Activated CD4-positive, CD25-positive, alpha-beta regulatory T cell (primary cell): Measurements from ENCODE around the gene PXDN.

Experiments
- DNase-seq, 4 experiments: peaks; one replicate each; lab custom pipeline; 2025; lab: John Stamatoyannopoulos, UW

Gene PXDN

DNA sequence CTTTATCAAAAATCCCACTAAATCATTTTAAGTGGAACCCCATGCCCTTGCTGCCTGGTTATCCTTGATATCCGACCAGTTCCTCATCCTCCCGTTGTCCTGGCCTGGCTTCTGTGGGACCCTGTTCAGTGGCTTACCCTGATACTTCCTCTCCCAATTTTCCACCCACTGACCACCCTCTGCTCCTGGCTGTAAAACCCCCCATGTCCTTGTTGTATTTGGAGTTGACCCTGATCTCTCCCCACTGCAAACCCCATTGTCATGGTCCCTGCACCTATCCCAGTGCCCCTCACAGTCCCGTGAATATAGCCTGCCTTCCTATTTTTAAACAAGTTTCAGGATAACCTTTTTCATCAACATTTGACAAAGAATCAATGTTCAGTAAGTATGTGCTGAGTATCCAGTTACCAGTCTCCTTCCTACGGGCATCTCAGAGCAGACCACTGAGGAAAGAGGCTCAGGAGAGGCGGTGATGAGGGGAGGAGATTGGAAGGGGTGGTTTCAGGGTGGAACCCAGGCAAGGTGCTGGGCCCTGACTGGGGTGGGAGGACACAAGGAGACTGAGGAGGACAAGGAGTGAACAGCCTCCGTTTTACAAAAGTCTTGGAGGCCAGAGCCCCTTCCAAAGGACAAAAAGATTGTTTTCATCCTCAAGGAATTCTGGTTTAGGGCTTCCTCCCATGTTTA lies 131.8 kb downstream of the PXDN start:
- DNase-seq = no peak

DNA sequence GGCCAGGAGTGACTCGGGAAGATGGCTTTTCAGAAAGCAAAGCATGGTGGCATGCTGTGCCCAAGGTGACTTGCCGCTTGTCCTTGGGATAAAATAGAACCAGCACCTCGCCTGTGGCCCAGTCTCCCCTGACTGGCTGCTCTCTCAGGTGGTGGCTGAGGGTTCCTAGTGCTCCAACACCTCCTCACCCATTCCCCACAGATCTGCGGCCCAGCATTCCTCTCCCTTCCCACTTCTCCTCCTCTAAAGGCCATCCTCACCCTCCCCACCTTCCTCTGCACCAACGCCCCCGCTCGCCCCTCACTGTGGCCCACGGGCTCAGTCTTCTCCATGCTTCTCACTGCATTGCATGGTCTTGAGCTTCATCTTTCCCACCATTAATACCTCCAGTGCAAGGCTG lies 132.4 kb downstream of the PXDN start:
- DNase-seq = no peak

DNA sequence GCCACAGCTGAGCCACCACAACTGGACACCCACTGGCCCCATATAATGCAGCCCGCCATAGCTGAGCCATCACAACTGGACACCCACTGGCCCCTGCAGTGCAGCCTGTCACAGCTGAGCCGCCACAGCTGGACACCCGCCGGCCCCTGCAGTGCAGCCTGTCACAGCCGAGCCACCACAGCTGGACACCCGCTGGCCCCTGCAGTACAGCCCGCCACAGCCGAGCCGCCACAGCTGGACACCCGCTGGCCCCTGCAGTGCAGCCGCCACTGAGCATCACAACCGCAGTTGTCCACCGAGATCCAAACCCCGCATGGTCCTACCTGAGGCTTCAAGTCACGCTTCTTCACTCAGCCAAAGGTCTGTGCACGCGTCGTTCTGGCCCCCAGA lies 134.2 kb downstream of the PXDN start:
- no peak for DNase-seq

DNA sequence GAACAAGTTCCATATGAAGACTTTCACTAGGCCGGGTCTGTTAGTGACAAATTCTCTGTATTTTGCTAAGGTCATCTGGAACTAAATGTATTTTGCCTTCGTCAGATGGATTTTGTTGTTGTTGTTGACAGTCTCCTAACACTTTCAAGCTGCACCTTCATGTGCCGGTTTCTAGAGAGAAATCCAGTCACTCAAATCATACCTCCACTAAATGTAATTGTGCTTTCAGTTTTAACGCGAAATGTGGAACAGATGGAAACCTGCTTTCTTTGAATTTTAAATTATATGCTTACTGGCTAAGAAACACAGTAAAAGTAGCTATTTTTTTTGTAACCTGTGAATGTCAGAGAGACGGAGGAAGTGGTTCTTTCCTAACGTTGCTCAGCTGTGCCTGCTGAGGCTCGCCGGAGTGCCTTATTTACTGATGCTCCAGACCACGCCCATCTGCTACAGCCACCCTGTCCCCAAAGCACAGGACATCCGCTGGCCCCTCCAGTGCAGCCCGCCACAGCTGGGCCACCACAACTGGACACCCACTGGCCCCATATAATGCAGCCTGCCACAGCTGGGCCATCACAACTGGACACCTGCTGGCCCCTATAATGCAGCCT lies 134.7 kb downstream of the PXDN start:
- DNase-seq = no peak

DNA sequence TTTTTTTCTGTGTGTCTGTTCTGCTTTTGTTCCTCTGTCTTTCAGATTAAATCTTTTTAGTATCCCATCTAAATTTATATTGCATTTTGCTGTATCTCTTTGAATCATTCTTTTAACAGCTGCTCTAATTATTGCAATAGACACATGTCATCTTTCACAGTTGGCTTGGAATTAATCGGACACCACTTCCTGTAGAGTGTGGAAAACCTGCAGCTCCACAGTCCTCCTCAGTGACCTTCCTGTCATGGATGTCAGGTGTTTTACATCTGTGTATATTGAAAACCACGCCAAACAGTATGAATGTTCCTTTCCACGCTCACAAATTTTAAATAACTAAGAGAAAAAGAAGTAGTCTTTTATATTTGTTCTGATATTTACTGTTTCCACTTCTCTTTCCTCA lies 135.3 kb downstream of the PXDN start:
- DNase-seq = no peak

DNA sequence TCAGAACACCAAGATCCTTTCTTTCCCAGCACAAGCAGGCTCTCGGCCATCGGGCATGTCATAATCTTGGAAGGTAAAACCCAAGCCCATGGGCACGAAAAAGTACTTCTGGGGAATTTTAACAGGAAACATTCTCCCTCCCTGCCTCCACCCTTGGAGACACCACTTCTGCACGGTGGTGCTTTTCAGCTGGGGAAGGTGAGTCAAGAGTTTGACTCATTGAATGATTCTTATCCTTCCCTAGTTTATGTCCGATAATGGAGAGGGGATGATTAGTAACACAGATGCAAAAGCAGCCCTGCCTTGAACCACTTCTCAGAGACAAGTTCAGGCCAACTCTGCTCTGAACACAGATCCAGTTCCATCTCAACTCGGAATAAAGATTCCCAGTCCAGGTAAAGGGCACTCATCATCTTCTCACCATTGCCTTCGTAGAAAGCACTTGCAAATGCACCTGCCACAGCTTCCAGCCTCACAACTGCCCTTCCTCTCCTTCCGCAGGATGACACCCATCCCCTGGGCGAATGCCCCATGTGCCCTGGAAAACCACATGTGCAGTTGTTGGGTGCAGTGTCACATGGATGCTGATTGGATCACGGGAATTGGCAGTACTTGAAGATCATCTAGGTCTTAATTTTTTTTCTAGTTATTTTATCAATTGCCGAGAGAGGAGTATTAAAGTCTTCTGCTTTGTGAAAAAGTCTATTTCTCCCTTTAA lies 136.2 kb downstream of the PXDN start:
- DNase-seq = no peak

DNA sequence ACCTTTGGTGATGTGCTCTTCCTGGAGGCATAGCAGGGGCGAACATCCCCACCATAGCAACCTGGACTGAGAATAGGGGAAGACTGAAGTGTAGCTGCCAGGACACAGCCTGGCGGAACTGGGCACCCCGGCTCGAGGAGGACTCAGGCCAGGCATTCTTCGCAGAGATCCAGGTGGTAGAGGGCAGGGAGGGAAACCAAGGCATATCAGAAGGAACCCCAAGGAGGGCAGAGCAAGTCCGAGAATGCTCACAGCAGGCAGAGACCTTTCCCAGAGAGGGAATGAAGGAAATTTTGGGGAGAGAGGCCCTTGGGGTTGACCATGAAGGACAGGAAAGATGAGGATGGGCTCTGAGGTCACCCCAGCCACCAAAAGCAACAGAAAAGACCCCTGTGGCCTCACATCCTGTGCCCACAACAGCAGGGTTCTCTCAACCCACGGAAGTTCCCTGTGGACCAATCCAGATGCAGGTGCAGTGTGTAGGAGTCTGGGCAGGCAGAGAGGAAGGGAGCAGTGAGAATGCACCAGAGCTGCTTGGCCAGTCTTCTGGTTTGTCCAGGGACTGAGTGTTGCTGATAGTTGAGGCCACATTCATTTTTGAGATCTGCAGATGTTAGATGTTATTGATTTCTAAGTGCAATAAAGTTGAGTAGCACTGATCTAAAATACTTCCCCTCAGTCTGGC lies 136.9 kb downstream of the PXDN start:
- no peak for DNase-seq

DNA sequence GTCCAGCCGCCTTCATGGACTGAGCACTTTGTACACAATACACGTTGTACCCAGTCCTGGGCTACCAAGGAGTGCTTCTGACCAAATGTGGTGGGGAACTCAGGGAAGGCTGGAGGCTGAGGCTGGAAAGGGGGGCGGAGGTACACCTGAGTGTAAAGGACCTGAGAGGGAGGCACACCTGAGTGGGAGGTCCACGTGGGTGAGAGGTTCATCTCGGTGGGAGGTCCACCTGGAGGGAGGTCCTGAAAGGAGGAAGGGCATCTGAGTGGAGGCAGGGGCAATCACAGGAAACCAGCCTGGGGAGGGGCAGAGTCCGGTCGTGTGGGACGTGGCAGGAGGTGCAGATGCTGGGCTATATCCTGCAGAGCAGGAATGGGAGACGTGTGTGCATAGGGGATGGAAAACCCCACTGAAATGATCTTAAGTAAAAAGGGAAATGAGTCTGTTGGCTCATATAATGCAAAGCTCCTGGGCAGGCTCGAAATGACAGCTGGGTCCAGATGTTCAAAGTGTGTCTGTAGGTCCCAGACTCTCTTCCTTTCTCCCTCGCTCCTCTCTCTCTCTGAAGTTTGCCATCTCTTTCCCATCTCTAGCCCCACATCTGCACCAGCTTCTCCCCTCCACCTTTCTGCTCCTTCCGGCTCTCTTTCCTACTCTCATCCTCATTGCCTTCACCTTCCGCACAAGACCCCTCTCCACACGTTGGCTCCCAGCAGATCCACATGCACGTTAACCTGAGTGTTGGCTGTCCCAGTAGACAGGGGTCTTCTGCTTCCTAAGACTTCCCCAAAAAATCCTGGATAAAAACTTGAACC lies 137.7 kb downstream of the PXDN start:
- DNase-seq = no peak

DNA sequence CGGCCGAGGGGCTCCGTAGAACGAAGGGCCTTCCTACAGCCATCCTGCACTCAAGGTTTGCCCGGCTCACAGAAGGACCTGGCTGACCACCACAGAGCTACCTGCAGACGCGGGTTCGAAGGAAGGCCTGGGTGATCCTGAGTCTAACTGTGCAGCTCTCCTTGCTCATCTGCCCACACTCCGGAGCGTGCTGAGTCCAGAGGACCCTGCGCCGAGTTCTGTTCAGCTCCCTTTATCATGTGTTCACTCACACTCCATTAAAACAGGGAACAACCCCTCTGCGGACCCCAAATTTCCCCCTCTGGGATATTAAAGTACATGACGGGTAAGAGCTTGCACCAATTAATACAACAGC lies 138.3 kb downstream of the PXDN start:
- DNase-seq = no peak

DNA sequence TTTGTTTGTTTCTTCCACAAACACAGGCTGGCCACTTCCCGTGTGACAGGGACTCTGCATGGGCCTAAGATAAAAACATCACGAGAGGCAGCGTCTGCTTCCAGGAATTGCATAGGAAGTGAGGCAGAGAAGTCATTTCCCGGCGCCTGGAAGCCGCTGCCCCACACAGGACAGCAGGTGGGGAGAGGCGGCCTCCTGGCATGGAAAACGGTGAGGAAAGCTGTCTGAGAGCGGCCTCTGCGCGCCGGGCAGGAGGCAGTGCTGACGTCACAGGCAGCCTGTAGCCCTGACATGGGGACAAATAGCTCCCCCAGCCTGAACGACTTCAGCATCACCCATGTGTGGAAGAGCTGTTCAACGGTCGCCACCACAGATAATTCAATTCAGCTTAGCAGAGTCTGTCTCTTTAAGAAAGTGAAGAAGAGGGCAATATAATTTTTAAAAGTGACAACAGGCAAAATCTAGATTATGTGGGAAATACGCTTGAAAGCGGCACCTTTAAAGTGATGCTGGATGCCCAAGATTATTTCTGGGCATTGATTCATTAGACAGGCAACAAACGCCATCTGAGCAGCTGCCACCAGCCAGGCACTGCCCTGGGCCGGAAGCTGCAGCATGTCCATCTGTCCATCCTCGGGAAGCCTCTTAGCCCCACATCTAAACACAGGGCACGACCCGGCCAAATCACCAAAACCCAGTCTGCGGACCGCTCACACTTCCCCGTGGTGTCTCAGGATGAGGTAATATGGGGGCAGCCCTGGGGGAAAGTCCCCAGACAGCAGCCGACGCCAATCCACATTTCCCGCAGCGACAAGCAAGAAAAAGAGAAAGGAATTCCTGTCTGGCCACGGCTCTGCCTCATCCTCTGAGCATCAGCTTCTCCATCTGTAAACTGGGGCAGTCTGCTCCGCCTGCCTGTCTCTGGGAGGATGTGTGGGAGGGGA lies 138.9 kb downstream of the PXDN start:
- no peak for DNase-seq

DNA sequence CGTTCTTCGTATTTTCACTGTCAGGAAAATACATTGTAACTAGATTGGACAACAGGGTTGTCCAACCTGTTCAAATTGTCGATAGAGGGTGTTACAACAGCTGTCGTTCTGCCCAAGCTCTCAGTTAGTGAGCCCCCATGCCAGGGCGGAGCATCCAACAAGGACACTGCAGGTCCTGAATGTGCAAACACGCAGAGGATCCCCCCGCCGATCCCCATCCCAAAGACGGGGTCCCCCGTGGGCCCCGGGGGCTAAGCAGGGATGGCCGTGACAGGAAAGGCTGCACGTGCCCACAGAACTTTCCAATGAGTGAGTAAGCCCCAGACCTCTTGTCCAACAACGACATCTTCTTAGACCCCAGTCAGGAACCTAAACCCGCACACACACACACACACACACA lies 140.8 kb downstream of the PXDN start:
- no peak for DNase-seq

DNA sequence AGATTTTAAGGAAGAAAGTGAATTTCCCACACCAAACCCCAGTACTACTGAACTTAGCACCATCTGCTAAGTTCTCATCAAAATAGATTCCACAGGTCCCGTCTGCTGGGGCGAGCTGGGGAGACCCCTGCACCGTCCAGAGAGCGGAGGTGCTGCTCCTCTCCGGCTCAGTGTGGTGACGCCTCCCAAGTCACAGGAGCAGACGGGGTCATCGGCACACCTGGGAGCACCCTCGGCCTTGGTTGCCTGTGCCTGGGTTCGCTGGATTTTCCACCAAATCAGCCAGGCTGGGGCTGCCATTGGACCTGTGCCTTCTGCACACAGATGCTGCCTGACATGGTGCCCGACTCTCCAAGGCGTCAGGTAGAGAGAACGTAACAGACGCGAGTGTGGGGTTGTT lies 141.3 kb downstream of the PXDN start:
- no peak for DNase-seq

DNA sequence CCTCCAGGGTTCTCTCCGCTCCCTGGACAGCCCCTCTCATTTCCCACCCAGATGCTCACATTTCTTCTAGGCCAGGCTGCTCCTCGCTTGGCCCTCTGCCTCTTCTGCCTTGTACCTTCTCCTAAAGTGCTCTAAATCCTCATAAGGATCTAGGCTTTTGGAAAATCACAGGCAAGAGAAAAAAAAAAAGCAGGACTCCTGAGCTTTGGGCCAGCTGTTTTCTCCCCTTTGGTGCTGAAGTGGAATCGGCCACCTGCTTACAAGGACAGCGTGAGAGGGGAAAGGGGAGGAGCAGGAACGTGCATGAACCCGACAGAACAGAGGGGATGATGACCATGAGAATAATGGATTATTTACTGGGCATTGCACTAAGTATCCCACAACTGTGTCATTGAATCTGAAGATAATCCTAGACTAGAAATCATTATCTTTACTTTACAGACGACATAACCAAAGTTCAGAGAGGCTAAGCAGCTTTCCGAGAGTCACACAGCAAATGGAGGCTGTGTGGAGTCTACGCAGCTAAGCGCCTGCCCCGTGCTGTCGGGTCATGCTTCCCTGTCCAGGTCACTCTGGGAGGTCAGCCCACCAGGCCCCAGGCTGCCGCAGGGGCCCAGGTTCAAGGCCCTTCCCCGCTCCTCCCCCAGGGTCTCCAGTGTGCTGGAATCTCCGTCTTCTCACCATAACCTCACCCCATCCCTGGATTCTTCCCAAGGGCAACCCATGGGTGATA lies 141.9 kb downstream of the PXDN start:
- no peak for DNase-seq

DNA sequence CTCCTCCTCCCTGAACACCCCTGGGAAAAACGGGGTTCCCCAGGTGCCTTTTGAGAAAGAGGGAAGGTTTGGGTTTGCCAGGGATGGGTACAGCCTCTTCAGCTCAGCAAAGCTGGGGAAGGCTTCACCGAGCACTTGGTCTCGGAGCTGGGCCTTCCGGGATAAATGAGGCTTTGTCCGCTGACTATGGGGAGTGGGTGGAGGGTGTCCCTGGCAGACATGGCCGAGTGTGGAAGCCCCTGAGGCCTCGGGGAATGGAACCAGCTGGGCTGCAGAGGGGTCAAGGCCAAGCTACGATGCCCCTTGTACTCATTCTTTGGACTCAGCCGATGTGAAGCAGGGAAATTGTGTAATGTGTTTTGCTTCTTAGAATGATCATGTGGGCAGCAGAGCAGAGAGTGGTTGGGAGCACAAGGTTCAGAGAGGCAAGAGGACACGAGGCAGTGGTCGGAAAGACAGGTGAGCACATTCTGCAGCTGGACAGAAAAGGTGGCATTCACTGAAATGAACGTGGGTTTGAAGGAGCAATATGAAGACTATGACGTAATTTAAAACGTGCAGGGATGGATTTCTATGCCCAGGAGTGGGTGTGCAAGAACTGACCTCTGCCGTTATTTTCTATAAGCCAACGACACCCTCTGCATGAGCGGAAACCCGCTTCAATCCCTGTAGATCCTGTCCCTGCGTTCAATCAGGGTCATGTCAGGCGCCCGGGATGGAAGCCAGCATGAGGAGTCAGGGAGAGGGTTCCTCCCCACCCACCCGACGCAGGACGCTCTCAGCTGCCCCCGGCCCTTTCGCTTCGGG lies 142.6 kb downstream of the PXDN start:
- no peak for DNase-seq

DNA sequence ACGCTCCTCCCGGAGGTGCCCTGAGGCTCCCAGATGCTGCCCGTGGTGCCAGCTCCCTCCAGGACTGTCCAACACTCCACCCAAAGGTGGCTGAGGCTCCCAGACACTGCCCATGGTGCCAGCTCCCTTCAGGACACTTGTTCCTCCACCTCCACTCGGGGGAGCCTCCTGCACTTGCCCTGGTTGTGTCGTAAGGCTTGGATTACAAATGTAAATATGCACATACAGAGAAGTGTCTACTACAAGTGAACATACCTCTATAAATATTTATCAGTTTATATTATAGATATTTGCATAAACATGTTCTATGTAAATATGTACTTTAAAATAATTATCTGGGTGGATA lies 143.3 kb downstream of the PXDN start:
- no peak for DNase-seq

DNA sequence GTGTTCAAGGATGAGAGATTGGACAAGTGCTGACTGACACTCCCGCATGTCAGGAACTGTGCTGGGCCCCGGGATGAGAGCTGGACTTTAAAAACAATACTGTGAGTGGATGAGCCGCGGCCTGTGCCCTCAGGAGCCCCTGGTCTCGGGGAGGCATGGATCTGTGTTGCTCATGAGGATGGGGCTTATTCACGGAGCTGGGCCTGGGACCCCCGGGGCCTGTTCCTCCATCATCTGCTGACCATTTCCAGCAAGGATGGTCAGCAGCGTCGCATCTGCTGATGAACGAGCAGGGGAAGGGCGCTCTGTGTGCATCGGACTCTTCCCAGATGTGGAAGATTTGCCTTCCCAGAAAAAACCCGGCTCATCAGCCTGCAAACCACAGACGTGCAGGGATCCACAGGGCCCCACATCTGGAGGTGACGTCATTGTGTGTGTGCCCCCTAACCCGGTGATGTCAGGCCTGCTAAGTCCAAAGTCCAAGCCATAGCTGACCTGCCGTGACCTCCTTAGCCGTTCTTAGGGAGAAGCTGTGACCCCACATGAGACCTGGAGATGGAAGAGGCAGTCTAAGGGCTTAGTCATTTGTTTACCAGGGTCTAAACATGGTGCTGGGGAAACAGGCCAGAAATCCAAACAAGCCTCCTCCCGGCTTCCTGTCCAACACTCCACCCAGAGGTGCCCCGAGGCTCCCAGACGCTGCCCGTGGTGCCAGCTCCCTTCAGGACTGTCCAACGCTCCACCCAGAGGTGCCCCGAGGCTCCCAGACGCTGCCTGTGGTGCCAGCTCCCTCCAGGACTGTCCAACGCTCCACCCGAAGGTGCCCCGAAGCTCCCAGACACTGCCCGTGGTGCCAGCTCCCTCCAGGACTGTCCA lies 143.9 kb downstream of the PXDN start:
- no peak for DNase-seq

DNA sequence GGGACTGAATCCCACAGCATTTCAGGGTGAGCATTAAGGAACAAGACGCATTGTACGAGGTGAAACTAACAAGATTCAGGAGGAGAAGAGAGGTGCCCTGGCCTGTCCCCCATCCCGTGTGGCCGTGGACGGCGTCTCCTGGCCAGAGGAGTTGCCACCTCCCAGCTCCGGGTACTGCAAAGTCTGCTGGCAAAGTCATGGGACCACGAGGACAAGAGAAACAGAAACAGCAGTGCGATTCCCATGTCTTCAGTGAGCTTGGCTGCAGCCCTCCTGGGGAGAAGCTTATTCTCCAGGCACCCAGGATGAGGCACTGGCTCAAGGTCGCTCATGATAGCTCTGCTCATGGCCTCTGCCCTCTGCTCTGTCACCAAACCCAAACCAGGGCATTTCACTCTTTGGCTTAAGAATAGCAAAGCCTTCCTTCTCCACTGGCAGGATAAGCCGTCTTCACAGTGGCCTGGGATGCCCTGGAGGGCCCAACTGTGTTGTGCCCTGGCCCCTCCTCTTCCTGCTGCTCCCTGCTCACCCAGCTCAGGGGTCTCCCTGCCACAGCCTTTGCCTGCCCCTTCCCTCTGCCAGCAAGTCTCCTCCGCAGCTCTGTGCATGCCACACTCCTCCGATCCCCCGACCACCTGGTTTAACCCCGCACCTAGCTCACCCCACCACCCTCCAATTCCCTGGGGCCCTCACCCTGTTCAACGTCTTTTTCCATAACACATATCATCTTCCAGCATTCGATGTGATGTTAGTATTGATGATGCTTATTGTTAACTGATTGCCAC lies 144.8 kb downstream of the PXDN start:
- no peak for DNase-seq

DNA sequence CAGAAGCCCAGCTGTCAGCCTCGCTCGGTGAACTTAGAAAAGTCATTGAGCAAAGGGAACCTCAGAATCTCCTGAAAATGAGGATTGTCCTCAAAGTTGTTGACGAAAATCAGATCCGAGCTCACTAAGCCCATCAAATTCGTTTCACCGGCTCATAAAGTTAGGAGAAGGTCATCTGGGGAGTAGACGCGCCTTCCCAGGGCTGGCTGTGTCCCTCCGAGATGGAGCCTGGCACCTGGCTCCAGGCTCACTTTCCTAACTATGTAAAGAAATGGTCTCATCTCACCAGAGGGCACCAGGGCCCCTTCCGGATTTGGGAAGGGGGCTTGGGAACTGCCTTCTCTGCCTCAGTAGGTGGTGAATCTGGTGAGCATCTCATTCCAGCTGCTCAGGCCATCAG lies 145.5 kb downstream of the PXDN start:
- no peak for DNase-seq
